ENCODE measurements around the gene ANTKMT. TPM values are rescaled to one million over a fixed set of nuclear protein-coding genes. Genes with fewer than 3 reads are reported as not detected.

Gene ANTKMT
- total RNA-seq, 1 donor from 2014 or later: 7.5 TPM

DNA sequence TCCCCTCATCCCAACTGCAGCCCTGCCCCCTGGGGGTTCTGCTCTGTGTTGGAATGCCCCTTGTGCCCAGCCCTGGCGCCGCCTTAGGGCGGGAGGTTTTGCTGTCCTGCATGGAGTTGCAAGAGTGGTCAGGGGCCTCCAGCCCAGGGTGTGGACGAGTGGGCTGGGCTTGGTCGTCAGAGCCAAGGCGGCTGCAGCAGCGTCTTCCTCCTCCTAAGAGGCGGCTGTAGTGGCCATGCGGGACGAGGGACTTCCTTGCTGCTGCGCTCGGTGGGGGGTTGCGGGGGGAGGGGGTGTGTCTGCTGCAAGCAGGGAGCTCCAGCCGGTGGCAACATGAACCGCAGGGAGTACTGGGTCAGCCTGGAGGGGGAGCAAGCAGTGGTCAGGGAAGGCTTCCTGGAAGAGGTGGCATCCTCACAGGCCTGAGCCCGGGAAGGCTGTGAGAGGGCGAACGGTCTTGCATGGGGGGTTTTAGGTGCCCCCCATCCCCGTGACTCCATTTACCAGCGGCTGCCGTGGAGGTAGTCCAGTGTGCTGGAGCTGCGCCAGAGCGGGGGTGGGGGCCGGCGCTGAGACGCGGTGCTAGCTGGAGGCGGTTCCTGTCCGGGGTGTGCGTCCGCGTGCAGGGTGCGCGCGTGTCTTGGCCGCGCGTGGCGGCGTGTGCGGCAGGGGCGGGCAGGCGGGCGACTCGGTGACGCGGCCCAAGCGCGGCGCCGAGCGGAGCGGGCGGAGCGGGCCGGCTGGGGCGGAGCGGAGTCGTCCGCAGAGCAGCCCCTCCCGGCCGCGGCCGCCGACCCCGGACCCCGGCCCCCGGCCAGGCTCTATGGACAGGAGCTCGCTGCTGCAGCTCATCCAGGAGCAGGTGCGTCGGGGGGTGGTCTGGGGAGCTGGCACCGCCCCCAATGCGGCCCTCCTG lies 45.7 kb upstream of the ANTKMT start, which contains the start of gene RHBDL1:
RHBDL1 (plus strand) TSS at position 704 of the 916 bp plus-strand sequence; CDS start at position 824, 120 bp downstream.
- no peak within 1 kb of the TSS for H3K27ac Mint-ChIP-seq
- Histone ChIP-seq H3K27me3 (peaks cover 17% of the 10 kb centered on the region), H2AFZ (replicated peaks) (no peak within 1 kb of the TSS), H3F3A (ENCODE audit: low read depth) (peaks cover 39% of the 10 kb centered on the region), H3K9me3 (ENCODE audit: low read depth) (no peaks in the 10 kb centered on the region), H3K79me2 (ENCODE audit: low read depth) (no peaks in the 10 kb centered on the region), H3K4me3 (peak within 1 kb of the TSS; percentile 50), H3K36me3 (no peaks in the 10 kb centered on the region), H3K9ac (no peak within 1 kb of the TSS), H3K4me1 (peaks cover 7% of the 10 kb centered on the region), H3K27ac (no peak within 1 kb of the TSS), H3K4me2 (peak within 1 kb of the TSS; percentile 81), H4K20me1 (ENCODE audit: low read depth) (peaks cover 22% of the 10 kb centered on the region)
- H3K27me3 Mint-ChIP-seq (ENCODE audit: insufficient read depth, low read depth): peaks cover 2% of the 10 kb centered on the region
- H3K36me3 Mint-ChIP-seq: no peaks in the 10 kb centered on the region
- peaks cover 3% of the 10 kb centered on the region for H3K4me1 Mint-ChIP-seq
- H3K4me3 Mint-ChIP-seq: peak within 1 kb of the TSS; percentile 74
- H3K9me3 Mint-ChIP-seq: no peaks in the 10 kb centered on the region
- TF ChIP-seq EZH2 (IDR thresholded peaks at IDR 0.05) (no peak), EZH2phosphoT487 (IDR thresholded peaks at IDR 0.05) (no peak)
- TF ChIP-seq, protein P1, sequence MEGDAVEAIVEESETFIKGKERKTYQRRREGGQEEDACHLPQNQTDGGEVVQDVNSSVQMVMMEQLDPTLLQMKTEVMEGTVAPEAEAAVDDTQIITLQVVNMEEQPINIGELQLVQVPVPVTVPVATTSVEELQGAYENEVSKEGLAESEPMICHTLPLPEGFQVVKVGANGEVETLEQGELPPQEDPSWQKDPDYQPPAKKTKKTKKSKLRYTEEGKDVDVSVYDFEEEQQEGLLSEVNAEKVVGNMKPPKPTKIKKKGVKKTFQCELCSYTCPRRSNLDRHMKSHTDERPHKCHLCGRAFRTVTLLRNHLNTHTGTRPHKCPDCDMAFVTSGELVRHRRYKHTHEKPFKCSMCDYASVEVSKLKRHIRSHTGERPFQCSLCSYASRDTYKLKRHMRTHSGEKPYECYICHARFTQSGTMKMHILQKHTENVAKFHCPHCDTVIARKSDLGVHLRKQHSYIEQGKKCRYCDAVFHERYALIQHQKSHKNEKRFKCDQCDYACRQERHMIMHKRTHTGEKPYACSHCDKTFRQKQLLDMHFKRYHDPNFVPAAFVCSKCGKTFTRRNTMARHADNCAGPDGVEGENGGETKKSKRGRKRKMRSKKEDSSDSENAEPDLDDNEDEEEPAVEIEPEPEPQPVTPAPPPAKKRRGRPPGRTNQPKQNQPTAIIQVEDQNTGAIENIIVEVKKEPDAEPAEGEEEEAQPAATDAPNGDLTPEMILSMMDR (IDR thresholded peaks at IDR 0.05): no peak
- DNase-seq (ENCODE audit: low spot score): peak; percentile 61

DNA sequence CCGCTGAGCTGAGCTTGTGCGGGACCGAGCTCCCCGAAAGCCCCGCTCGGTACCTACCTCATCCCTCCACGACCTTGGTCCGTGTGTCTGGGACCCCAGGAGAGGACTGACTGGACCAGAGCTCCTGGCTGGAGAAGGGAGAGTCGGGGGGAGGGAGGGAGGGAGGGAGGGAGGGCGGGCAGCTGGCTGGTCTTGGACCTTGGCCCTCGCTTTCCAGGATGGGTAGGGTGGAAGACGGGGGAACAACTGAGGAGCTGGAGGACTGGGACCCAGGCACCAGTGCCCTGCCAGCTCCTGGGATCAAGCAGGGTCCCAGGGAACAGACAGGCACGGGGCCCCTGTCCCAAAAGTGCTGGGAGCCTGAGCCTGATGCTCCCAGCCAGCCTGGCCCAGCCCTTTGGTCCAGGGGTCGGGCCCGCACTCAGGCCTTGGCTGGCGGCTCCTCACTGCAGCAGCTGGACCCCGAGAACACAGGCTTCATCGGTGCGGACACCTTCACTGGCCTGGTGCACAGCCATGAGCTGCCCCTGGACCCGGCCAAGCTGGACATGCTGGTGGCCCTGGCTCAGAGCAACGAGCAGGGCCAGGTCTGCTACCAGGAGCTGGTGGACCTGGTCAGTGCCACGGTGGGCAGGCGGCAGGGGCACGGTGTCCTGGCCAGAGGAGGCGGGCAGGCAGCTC lies 44.9 kb upstream of the ANTKMT start:
- no peaks in the 10 kb centered on the region for H3K9me3 ChIP-seq (ENCODE audit: low read depth)
- peak overlapping the region; percentile 50 for H3K4me3 ChIP-seq
- no peaks in the 10 kb centered on the region for H3K9me3 Mint-ChIP-seq
- peaks cover 26% of the 10 kb centered on the region for H4K20me1 ChIP-seq (ENCODE audit: low read depth)
- peaks cover 5% of the 10 kb centered on the region for H3K4me1 Mint-ChIP-seq
- TF ChIP-seq EZH2phosphoT487 (IDR thresholded peaks at IDR 0.05) (no peak), EZH2 (IDR thresholded peaks at IDR 0.05) (no peak)
- TF ChIP-seq, protein P1 (IDR thresholded peaks at IDR 0.05): no peak
- peaks cover 45% of the 10 kb centered on the region for H3F3A ChIP-seq (ENCODE audit: low read depth)
- H3K4me3 Mint-ChIP-seq: no peak overlapping the region
- H3K36me3 Mint-ChIP-seq: no peaks in the 10 kb centered on the region
- peaks cover 2% of the 10 kb centered on the region for H3K27me3 Mint-ChIP-seq (ENCODE audit: insufficient read depth, low read depth)
- peaks cover 4% of the 10 kb centered on the region for H3K79me2 ChIP-seq (ENCODE audit: low read depth)
- H3K27me3 ChIP-seq: peaks cover 17% of the 10 kb centered on the region
- no peak overlapping the region for H2AFZ ChIP-seq (replicated peaks)
- H3K9ac ChIP-seq: no peak overlapping the region
- no peak overlapping the region for H3K27ac Mint-ChIP-seq
- H3K4me2 ChIP-seq: peak overlapping the region; percentile 81
- no peak overlapping the region for H3K27ac ChIP-seq
- H3K36me3 ChIP-seq: no peaks in the 10 kb centered on the region
- H3K4me1 ChIP-seq: peaks cover 7% of the 10 kb centered on the region
- no peak for DNase-seq (ENCODE audit: low spot score)

DNA sequence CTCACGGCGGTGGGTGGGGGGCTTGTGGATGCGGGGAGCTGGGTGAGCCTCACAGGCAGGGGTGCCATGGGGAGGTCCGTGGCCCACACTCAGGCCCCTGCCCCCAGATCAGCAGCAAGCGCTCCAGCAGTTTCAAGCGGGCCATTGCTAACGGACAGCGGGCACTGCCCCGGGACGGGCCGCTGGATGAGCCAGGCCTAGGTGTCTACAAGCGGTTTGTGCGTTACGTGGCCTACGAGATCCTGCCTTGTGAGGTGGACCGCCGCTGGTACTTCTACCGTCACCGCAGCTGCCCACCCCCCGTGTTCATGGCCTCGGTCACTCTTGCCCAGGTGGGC lies 44.4 kb upstream of the ANTKMT start:
- Mint-ChIP-seq H3K4me1 (peaks cover 10% of the 10 kb centered on the region), H3K27ac (no peak overlapping the region), H3K4me3 (no peak overlapping the region), H3K36me3 (no peaks in the 10 kb centered on the region), H3K9me3 (no peaks in the 10 kb centered on the region), H3K27me3 (ENCODE audit: insufficient read depth, low read depth) (peaks cover 2% of the 10 kb centered on the region)
- H3K36me3 ChIP-seq: no peaks in the 10 kb centered on the region
- H3K9me3 ChIP-seq (ENCODE audit: low read depth): no peaks in the 10 kb centered on the region
- TF ChIP-seq, protein P1 (IDR thresholded peaks at IDR 0.05): no peak
- no peak for TF ChIP-seq EZH2phosphoT487 (IDR thresholded peaks at IDR 0.05)
- no peak for TF ChIP-seq EZH2 (IDR thresholded peaks at IDR 0.05)
- H3K4me3 ChIP-seq: no peak overlapping the region
- no peak overlapping the region for H3K27ac ChIP-seq
- peaks cover 17% of the 10 kb centered on the region for H3K27me3 ChIP-seq
- peaks cover 50% of the 10 kb centered on the region for H3F3A ChIP-seq (ENCODE audit: low read depth)
- H3K79me2 ChIP-seq (ENCODE audit: low read depth): peaks cover 9% of the 10 kb centered on the region
- peaks cover 12% of the 10 kb centered on the region for H3K4me1 ChIP-seq
- H3K9ac ChIP-seq: no peak overlapping the region
- peaks cover 29% of the 10 kb centered on the region for H4K20me1 ChIP-seq (ENCODE audit: low read depth)
- DNase-seq (ENCODE audit: low spot score): no peak
- H2AFZ ChIP-seq (replicated peaks): no peak overlapping the region
- no peak overlapping the region for H3K4me2 ChIP-seq
